AG10803 (cell line): Measurements from ENCODE around the gene TMEM138.

Source experiments
- DNase-seq: peaks from one replicate; pipeline ENCODE4 v3.0.0; 2010; ENCODE audit warnings: low read depth
- H3K4me3 ChIP-seq: 2 replicates; pipeline ENCODE4 v1.5.1; 2011; ENCODE audit warnings: mild to moderate bottlenecking, low read length, control low read depth
- CTCF ChIP-seq: conservative IDR thresholded peaks from 2 replicates; pipeline ENCODE4 v1.5.1; 2011; ENCODE audit warnings: mild to moderate bottlenecking, low read length, control low read depth, inconsistent platforms

The TMEM138 gene

GRCh38 chr11:61342207-61342803, 19.9 kb upstream of the TMEM138 start:
- TF ChIP-seq CTCF: no peak
- no peak overlapping the region for H3K4me3 ChIP-seq
- no peak for DNase-seq

- H3K4me3 ChIP-seq: no peak overlapping the region
- no peak for DNase-seq
- TF ChIP-seq CTCF: no peak
Measured at GRCh38 chr11:61343792-61344745, 18.1 kb upstream of the TMEM138 start.

- DNase-seq: peak; percentile 32
- no peak for TF ChIP-seq CTCF
- H3K4me3 ChIP-seq: no peak overlapping the region
Measured at GRCh38 chr11:61345170-61345610, 17.0 kb upstream of the TMEM138 start.

GRCh38 chr11:61345954-61346843, 16.0 kb upstream of the TMEM138 start:
- no peak for DNase-seq
- TF ChIP-seq CTCF: no peak
- H3K4me3 ChIP-seq: no peak overlapping the region

GRCh38 chr11:61347916-61348461, 14.2 kb upstream of the TMEM138 start:
- no peak for DNase-seq
- H3K4me3 ChIP-seq: no peak overlapping the region
- no peak for TF ChIP-seq CTCF

- DNase-seq: no peak
- no peak overlapping the region for H3K4me3 ChIP-seq
- no peak for TF ChIP-seq CTCF
Measured at GRCh38 chr11:61349189-61349751, 12.9 kb upstream of the TMEM138 start.
